Left kidney (tissue), 2 donors: ENCODE measurements around the gene PI16. TPM values are rescaled to one million over a fixed set of nuclear protein-coding genes. Genes with fewer than 3 reads are reported as not detected.

ENCODE experiments used
- DNase-seq: peaks from one replicate; pipeline ENCODE4 v3.0.0-alpha.2; 2013
- polyA plus RNA-seq: library from polyadenylated mRNA; unstranded; fragments of 120-200 nt; gene quantifications from one replicate; pipeline ENCODE4 v1.2.1, GENCODE V29; 2013; ENCODE audit not compliant: insufficient read length

The PI16 gene
- polyA plus RNA-seq, 1 donor: 0.95 TPM

GRCh38 chr6:36957773-36958271 is 3.3 kb downstream of the PI16 start:
- DNase-seq: no peak

GRCh38 chr6:36958775-36959554 is 4.4 kb downstream of the PI16 start:
- no peak for DNase-seq

DNA sequence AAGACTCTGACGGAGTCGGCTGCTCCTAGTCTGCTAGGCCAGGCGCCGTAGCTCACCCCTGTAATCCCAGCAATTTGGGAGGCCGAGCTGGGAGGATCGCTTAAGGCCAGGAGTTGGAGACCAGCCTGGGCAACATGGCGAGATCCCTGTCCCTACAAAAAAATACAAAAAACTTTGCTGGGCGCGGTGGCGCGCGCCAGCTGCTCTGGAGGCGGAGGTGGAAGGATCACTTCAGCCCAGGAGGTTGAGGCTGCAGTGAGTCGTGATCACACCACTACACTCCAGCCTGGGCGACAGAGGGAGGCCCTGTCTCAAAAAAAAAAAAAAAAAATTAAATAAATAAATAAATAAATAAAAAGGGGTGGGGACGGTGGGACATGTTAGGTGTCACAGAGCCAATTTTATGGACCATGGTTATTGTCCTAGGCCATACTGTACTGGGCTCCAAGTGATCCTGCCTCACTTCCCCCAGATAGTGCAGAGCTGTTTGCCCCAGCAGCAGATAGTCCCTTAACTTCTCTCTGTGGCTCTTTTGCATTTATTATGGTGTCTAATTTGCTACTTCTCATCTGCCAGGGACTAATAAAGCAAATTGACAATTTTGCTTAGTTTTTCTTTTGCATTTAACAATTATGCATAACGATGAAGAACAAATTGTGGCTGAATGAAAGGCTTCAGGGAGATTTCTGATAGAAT is 5.2 kb downstream of the PI16 start:
- no peak for DNase-seq

DNA sequence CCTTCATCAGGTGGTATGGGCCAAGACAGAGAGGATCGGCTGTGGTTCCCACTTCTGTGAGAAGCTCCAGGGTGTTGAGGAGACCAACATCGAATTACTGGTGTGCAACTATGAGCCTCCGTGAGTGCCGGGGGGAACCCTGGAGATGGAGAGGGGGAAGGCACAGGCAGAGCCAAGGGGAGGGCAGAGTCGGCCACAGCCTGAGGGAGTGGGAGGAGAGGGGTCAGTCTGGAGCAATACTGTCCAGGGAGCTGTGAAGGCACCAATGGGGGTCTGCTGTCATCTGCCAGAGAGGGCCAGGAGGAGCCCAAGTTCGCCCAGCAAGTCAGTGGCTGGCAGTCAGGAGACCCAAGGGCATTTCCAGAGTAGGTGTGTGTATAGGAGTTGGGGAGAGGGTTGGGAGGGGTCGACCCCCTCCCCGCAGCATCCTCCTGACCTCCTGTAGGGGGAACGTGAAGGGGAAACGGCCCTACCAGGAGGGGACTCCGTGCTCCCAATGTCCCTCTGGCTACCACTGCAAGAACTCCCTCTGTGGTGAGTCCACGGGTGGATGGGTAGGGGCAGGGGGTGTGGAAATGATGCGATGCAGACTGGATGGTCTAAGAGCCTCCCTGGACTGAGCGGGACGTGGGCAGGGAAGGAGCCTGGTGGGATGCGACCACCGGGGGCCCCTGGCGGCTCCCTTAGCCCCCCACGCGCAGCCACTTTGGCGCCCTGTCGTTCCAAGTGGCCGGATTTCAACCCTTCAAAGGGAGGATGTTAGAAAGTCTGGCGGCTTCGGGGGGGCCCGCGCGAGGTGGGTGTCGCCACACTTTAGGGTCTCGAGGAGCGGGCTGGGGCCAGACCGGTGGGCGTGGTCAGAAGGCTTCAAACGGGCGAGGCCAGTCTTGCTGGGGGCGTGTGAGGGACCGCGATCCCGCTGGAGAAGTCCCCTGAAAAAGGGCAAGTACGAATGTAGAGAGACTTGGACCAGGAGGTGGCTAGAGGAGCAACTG is 7.2 kb downstream of the PI16 start:
- no peak for DNase-seq

- no peak for DNase-seq
Observed at GRCh38 chr6:36962874-36963273, 8.3 kb downstream of the PI16 start.

GRCh38 chr6:36963451-36964290 is 9.1 kb downstream of the PI16 start:
- DNase-seq: no peak

DNA sequence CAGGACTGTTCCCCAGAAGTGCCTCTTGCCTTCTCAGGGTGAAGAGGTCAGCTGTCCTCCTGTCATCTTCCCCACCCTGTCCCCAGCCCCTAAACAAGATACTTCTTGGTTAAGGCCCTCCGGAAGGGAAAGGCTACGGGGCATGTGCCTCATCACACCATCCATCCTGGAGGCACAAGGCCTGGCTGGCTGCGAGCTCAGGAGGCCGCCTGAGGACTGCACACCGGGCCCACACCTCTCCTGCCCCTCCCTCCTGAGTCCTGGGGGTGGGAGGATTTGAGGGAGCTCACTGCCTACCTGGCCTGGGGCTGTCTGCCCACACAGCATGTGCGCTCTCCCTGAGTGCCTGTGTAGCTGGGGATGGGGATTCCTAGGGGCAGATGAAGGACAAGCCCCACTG is 9.8 kb downstream of the PI16 start:
- no peak for DNase-seq

DNA sequence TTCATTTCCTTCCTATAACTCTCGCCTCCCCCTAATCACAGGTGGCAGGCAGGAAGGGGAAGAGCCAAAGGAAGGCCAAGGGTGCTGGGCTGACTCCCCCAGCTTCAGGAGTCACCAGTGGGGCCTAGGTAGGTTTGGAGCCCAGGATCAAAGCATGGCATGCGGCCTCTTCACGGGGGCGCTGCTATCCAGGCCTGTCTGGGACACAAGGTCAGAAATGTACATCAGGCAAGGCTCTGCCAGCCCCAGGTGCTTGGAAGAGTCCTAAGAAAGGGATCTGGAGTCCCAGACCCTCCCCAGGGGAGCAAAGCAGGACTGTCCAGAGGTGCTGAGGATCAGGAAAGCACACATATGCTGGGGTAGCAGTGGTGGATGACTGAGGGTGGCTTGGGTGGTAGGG is 10.4 kb downstream of the PI16 start:
- DNase-seq: no peak

GRCh38 chr6:36967301-36967700 is 12.8 kb downstream of the PI16 start:
- no peak for DNase-seq

DNA sequence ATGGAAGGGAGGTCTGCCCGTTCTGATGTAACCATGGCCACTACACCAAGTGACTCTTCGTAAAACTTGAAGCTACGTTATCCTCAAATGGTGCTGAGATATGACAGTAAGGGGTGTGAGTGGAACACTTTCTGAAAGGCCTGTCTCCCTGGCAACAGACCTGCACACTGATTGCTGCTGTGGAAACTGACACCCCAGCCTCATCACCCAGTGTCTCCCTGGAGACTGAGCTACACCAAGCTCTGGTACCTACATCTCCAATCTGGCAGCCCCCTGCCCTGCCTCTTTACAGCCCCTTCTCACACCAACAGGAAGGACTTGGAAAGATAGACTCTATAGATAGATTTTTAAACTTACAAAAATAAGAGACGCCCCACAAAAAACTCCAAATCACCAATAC is 13.2 kb downstream of the PI16 start:
- no peak for DNase-seq

DNA sequence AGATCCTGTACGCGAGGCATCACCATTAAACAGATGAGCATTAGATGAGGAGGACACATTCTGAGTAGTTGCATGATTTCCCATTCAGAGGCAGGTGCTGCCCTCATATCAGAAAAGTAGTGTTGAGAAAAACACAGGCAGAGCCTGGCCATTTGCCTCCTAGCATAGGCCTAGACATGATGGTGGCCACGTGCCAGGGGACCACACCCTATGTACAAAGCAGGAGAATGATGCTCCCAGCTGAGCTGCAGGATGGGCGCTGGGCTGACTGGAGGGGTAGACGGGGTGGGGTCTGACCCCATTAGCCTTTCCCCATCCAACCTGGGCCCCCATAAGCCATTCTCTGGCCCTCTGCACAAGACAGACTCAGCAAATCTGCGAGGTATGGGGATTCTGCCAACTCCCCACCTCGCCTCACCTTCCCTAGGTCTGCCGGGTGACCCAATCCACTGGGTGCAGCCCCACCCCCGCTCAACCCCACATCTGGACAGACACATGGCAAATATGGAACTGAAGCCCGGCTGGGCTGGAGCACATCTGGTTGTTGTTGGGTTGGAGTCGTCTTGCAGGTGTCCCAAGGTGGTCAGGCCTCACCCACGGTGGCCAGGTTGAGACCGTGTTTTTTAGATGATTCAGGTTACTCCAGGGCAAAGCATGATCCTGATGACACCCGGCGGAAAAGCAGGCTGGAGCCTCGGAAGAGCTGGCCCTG is 13.9 kb downstream of the PI16 start:
- no peak for DNase-seq

GRCh38 chr6:36969240-36969691 is 14.7 kb downstream of the PI16 start:
- DNase-seq: no peak

GRCh38 chr6:36969988-36970891 is 15.7 kb downstream of the PI16 start:
- DNase-seq: no peak

GRCh38 chr6:36970892-36971842 is 16.6 kb downstream of the PI16 start:
- no peak for DNase-seq

DNA sequence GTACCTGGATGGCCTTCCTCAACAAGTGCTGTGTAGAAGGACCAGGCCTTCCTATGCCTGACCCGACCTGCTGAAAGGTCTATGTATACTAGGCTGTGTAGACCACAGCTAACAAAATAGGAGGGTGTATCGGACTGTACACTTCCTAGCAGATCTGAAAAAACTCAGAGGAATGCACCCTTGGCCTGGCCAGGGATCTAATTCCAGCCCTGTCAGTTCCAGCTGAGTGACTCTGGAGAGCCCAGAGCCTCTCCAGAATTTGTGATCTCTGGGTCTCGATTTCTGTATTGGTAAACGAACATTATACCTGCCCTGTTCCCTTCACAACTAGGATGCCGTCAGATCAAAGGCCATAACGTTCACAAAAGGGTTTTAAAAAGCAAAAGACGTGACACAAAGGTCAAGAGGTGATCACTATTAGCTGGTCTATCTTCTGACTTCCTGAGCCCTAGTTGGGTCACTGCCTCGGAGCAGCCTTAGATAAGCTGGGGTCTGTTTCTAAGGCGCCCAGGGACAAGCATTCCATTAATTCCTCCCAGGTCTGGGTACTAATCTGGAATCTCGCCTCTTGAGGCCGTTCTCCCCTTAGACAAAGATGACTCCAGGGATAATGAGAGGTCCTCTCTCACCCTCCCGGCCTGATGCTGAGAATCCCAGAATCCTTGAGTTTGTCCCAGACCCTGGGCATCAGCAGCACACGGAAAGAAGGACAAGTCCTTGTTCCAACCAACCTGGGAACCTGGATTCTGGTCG is 17.6 kb downstream of the PI16 start:
- DNase-seq: no peak

GRCh38 chr6:36973190-36973589 is 18.7 kb downstream of the PI16 start:
- no peak for DNase-seq

DNA sequence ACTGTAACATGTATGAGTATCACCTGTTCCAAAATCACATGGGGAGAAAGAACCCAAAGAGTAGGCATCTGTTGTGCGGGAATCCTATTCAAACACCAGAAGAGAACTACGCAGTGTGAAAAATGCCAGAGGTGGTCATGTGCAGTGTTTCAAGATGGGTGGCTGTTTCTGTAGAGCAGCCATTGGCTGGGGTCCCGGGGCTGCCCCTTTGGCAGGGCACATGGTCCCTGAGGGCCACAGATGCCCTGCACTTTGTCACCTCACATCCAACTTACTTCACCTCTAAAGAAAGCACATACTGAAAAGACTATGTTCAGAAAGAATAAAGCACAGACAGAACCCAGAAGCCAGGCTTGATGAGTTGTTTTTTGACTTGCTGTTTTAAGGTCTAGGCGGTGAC is 19.1 kb downstream of the PI16 start:
- no peak for DNase-seq
